ENCODE measurements around the gene TMEM62.
"Not testable (repeated sequence)": the region's sequence is repeated elsewhere in the genome, so short reads cannot be mapped to it uniquely, and the experiment has no call there.

The TMEM62 gene

GRCh38 chr15:43121863-43122262, 11.5 kb upstream of the TMEM62 start:
- no peak for TF ChIP-seq ZFX (IDR thresholded peaks at IDR 0.05)

DNA sequence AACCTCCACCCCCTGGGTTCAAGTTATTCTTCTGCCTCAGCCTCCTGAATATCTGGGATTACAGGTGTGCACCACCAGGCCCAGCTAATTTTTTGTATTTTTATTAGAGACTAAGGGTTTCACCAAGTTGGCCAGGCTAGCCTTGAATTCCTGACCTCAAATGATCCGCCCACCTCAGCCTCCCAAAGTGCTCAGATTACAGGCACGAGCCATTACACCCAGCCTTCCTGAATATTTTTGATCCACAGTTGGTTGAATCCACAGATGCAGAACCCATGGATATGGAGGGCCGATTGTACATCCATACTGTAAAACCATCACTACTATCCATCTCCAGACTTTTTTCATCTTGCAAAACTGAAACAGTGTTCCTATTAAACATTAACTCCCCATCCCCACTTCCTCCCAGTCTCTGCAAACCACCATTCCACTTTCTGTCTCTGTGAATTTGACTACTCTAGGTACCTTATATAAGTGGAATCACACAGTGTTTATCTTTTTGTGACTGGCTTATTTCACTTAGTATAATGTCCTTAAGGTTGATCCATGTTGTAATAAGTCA, 8.2 kb upstream of the TMEM62 start:
- TF ChIP-seq CTCF (conservative IDR thresholded peaks at IDR 0.05) (no peak), ZFX (IDR thresholded peaks at IDR 0.05) (no peak)
- H3K27ac ChIP-seq: no peak overlapping the region

More at GRCh38 chr15:43121863-43122262, 11.5 kb upstream of the TMEM62 start:
- H3K27ac ChIP-seq: no peak overlapping the region

- TF ChIP-seq ZFX (IDR thresholded peaks at IDR 0.05) (no peak), CTCF (conservative IDR thresholded peaks at IDR 0.05) (no peak)
- peak overlapping the region; percentile 64 for H3K27ac ChIP-seq
Measured at GRCh38 chr15:43126356-43126755, 7.0 kb upstream of the TMEM62 start.

- H3K27ac ChIP-seq: peak overlapping the region; percentile 64
- TF ChIP-seq ZFX (IDR thresholded peaks at IDR 0.05) (no peak), CTCF (conservative IDR thresholded peaks at IDR 0.05) (no peak)
Measured at GRCh38 chr15:43127752-43128151, 5.6 kb upstream of the TMEM62 start.

DNA sequence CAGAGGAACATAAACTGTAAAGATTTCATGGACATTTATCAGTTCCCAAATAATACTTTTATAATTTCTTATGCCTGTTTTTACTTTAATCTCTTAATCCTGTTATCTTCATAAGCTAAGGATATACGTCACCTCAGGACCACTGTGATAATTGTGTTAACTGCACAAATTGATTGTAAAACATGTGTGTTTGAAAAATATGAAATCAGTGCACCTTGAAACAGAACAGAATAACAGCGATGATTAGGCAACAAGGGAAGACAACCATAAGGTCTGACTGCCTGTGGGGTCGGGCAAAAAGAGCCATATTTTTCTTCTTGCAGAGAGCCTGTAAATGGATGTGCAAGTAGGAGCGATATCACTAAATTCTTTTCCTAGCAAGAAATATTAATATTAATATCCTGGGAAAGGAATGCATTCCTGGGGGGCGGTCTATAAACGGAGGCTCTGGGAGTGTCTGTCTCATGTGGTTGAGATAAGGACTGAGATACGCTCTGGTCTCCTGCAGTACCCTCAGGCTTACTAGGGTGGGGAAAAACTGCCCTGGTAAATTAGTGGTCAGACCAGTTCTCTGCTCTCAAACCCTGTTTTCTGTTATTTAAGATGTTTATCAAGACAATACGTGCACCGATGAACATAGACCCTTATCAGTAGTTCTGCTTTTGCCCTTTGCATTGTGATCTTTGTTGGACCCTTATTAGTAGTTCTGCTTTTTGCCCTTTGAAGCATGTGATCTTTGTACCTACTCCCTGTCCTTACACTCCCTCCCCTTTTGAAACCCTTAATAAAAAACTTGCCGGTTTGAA, 5.0 kb upstream of the TMEM62 start:
- H3K27ac ChIP-seq: not testable (repeated sequence)

DNA sequence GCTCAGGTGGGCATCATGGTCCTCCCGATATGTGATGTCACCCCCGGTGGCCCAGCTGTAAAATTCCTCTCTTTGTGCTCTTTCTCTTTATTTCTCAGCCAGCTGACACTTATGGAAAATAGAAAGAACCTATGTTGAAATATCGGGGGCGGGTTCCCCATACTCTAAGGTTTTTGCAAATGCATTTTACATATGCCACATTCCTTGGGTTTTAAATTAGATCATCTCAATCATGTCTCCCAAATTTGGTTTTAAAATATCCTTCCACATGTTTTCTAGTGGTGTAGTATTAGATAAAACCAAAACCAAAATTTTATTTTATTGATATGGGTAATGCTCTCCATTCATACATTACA, 4.4 kb upstream of the TMEM62 start:
- no peak overlapping the region for H3K27ac ChIP-seq
- no peak for TF ChIP-seq CTCF (conservative IDR thresholded peaks at IDR 0.05)
- TF ChIP-seq ZFX (IDR thresholded peaks at IDR 0.05): no peak

DNA sequence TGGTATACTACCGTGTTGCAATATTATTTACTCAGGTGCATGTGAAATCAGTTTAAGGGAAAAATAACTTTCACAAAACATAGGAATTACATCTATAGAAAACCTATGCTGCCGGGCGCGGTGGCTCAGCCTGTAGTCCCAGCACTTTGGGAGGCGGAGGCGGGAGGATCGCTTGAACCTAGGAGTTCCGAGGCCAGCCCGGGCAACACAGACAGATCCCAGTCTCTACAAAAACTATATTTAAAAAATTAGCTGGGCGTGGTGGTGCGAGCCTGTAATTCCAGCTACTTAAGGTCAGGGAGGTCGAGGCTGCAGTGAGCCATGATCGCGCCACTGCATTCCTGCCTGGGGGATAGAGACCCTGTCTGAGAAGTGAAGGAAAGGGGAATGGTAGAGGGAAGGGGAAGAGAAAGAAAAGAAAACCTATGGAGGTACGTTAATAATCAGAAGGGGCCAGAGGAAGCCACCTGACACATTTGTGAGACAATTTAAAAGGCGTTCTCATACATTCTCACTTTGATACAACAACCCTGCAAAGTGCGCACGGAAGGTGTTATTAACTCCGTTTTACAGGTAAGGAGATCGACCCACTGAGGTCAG, 456 bp upstream of the TMEM62 start:
- H3K27ac ChIP-seq: peak overlapping the region; percentile 69
- TF ChIP-seq ZFX (IDR thresholded peaks at IDR 0.05) (no peak), CTCF (conservative IDR thresholded peaks at IDR 0.05) (no peak)

DNA sequence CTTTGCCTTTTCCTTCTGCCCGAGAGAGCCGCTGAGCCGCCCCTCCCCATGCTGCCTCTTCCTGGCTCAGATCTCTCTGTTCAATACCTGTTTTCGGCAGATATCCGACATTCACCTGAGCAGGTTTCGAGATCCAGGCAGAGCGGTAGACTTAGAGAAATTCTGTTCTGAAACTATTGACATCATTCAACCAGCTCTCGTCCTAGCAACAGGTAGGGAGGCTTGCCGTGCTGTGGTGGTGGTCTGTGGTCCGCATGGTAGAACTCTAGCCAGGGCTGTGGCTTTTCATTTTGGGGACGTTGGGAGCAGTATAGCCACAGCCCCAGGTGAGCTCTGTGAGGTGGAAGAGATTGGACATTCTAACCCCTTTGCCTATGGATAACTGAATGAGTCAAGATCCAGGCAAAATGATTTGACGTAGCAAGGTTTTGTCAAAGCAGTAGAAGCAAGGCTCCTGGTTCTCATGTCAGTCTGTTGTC, 810 bp downstream of the TMEM62 start:
- peak overlapping the region; percentile 69 for H3K27ac ChIP-seq
- TF ChIP-seq ZFX (IDR thresholded peaks at IDR 0.05): no peak
- TF ChIP-seq CTCF (conservative IDR thresholded peaks at IDR 0.05): no peak
